ENCODE results near the gene LGI2.
A peak's percentile ranks its signal among the peaks of the same experiment; 100 is the strongest.

Gene LGI2

GRCh38 chr4:24992968-24993367, 37.8 kb downstream of the LGI2 start:
- DNase-seq, result no peak

- DNase-seq, result no peak
Observed at GRCh38 chr4:24991015-24991414, 39.7 kb downstream of the LGI2 start.

GRCh38 chr4:24989327-24989726, 41.4 kb downstream of the LGI2 start:
- DNase-seq, result no peak

GRCh38 chr4:24988776-24989175, 42.0 kb downstream of the LGI2 start:
- DNase-seq, result no peak

GRCh38 chr4:24984602-24985532, 45.9 kb downstream of the LGI2 start:
- DNase-seq, result no peak

GRCh38 chr4:24980740-24981139, 50.0 kb downstream of the LGI2 start:
- DNase-seq, result no peak

- peak; percentile 78 for DNase-seq
Observed at GRCh38 chr4:24980064-24980690, 50.6 kb downstream of the LGI2 start.

- peak; percentile 72 for DNase-seq
Observed at GRCh38 chr4:24979554-24979953, 51.2 kb downstream of the LGI2 start.

GRCh38 chr4:24978291-24979075, 52.3 kb downstream of the LGI2 start:
- DNase-seq, result no peak

- DNase-seq, result no peak
Observed at GRCh38 chr4:24975510-24975909, 55.2 kb downstream of the LGI2 start.

- DNase-seq, result no peak
Observed at GRCh38 chr4:24973747-24974601, 56.8 kb downstream of the LGI2 start.

- no peak for DNase-seq
Observed at GRCh38 chr4:24973404-24973746, 57.4 kb downstream of the LGI2 start.

GRCh38 chr4:24971192-24971591, 59.6 kb downstream of the LGI2 start:
- DNase-seq, result no peak

- no peak for DNase-seq
Observed at GRCh38 chr4:24970635-24971034, 60.1 kb downstream of the LGI2 start.

GRCh38 chr4:24970191-24970590, 60.6 kb downstream of the LGI2 start:
- DNase-seq, result no peak

- no peak for DNase-seq
Observed at GRCh38 chr4:24969486-24969885, 61.3 kb downstream of the LGI2 start.

GRCh38 chr4:24968992-24969391, 61.8 kb downstream of the LGI2 start:
- DNase-seq, result no peak

- DNase-seq, result no peak
Observed at GRCh38 chr4:24968278-24968677, 62.5 kb downstream of the LGI2 start.

GRCh38 chr4:24967346-24967745, 63.4 kb downstream of the LGI2 start:
- DNase-seq, result no peak

- no peak for DNase-seq
Observed at GRCh38 chr4:24966076-24966475, 64.7 kb downstream of the LGI2 start.

GRCh38 chr4:24965627-24966026, 65.1 kb downstream of the LGI2 start:
- no peak for DNase-seq

- no peak for DNase-seq
Observed at GRCh38 chr4:24963277-24963676, 67.5 kb downstream of the LGI2 start.

GRCh38 chr4:24957886-24958285, 72.9 kb downstream of the LGI2 start:
- no peak for DNase-seq

Data from right hindlimb (tissue), 1 donor.